ENCODE data around the gene HSBP1L1. TPM values are rescaled to one million over a fixed set of nuclear protein-coding genes. Genes with fewer than 3 reads are reported as not detected.

The HSBP1L1 gene
- total and polyA plus RNA-seq, 4 donors = 12.2 to 61.0 (median 26.4) TPM

DNA sequence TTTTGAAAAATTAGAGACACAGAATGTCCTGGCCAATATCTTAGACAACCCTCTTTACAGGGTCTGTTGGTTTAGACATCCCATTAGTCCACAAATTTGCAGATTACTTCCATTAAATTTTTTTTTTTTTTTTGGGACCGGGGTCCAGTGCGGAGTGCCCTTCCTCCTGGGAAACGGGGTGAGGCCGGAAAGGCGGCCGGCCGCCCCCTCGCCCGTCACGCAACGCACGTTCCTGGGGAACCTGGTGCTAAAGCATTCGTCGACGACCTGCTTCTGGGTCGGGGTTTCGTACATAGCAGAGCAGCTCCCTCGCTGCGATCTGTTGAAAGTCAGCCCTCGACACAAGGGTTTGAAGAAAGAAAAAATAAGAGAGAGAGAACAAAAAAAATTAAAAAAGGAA is 48.3 kb downstream of the HSBP1L1 start:
- H3K9ac ChIP-seq (ENCODE audit: low read depth in 1 of 2, low read length in 2 of 2) = no peak overlapping the region

More for the DNA sequence above, 48.3 kb downstream of the HSBP1L1 start:
- 96% methylated on average over 20 of the region's 20 CpGs for WGBS
- no peak for DNase-seq (ENCODE audit: low spot score)
- Histone ChIP-seq H3K9me3 (ENCODE audit: control insufficient read depth in 4 of 4, low read length in 3 of 4) (peaks cover 0 to 5% (median under 1%) of the 10 kb centered on the region in 4 donors), H3K27ac (ENCODE audit: low read depth in 1 of 2, low read length in 2 of 2) (no peak overlapping the region), H3K27me3 (ENCODE audit: control insufficient read depth in 4 of 4, insufficient read depth in 4 of 4, low read length in 3 of 4) (no peaks in the 10 kb centered on the region), H3K4me3 (ENCODE audit: low read depth in 1 of 3, low read length in 3 of 3) (no peak overlapping the region), H3K4me1 (ENCODE audit: control insufficient read depth in 4 of 4, insufficient read depth in 4 of 4, low read length in 3 of 4) (no peaks in the 10 kb centered on the region), H3K36me3 (ENCODE audit: control insufficient read depth in 4 of 4, insufficient read depth in 3 of 4, low read depth in 1 of 4, low read length in 3 of 4) (no peaks in the 10 kb centered on the region)
- TF ChIP-seq CTCF (IDR thresholded peaks at IDR 0.05; ENCODE audit: low read depth, low read length, missing input control) (no peak), RXRA (IDR thresholded peaks at IDR 0.05) (no peak), JUND (IDR thresholded peaks at IDR 0.05) (no peak), ZBTB33 (IDR thresholded peaks at IDR 0.05) (no peak), TAF1 (conservative IDR thresholded peaks at IDR 0.05) (no peak), SP1 (IDR thresholded peaks at IDR 0.05) (no peak), NR2F2 (IDR thresholded peaks at IDR 0.05) (no peak), HNF4A (conservative IDR thresholded peaks at IDR 0.05) (no peak)
- TF ChIP-seq, protein P1, sequence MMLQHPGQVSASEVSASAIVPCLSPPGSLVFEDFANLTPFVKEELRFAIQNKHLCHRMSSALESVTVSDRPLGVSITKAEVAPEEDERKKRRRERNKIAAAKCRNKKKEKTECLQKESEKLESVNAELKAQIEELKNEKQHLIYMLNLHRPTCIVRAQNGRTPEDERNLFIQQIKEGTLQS (IDR thresholded peaks at IDR 0.05) = no peak

Other genes starting within 250 kb of the HSBP1L1 start
- gene KCNG2, start 166.7 kb upstream of the HSBP1L1 start, total RNA-seq = under 1 TPM; 0.08 to 0.23 TPM
- under 1 TPM in 1 of 2 donors, not detected in 1; 0.03 TPM for gene KCNG2, start 166.7 kb upstream of the HSBP1L1 start, polyA plus RNA-seq
- gene SLC66A2, start 13.0 kb upstream of the HSBP1L1 start, total RNA-seq = 10 to 100 TPM; 47.8 to 86.4 TPM
- 100 to 1,000 TPM in 1 of 2 donors, 10 to 100 TPM in 1; 49.3 to 107 TPM for gene SLC66A2, start 13.0 kb upstream of the HSBP1L1 start, polyA plus RNA-seq
- 10 to 100 TPM; 18.0 to 23.8 TPM for gene TXNL4A, start 23.9 kb downstream of the HSBP1L1 start, total RNA-seq
- 10 to 100 TPM; 41.8 to 86.2 TPM for gene TXNL4A, start 23.9 kb downstream of the HSBP1L1 start, polyA plus RNA-seq
- gene RBFA, start 69.8 kb downstream of the HSBP1L1 start, total RNA-seq = 10 to 100 TPM; 20.4 to 25.1 TPM
- gene RBFA, start 69.8 kb downstream of the HSBP1L1 start, polyA plus RNA-seq = 10 to 100 TPM; 28.8 to 31.6 TPM
- 1 to 10 TPM; 9.2 to 9.9 TPM for gene ADNP2, start 144.6 kb downstream of the HSBP1L1 start, total RNA-seq
- gene ADNP2, start 144.6 kb downstream of the HSBP1L1 start, polyA plus RNA-seq = 1 to 10 TPM; 2.7 to 3.5 TPM